Omental fat pad (tissue), 4 donors: ENCODE data around the gene PRM1. TPM values are rescaled to one million over a fixed set of nuclear protein-coding genes. Genes with fewer than 3 reads are reported as not detected.

Source experiments
- ATAC-seq: fragments of 150-250 bp; one replicate; pipeline ENCODE4 v1.9.1; 2016; ENCODE audit warnings: mild to moderate bottlenecking, moderate library complexity; ENCODE audit not compliant: low FRiP score
- DNase-seq: peaks from one replicate; pipeline ENCODE4 v3.0.0-alpha.2; 2019; ENCODE audit warnings: low spot score
- total RNA-seq, 4 donors: library from RNA; depleted of rRNA; stranded (reverse); fragments of >200 nt; gene quantifications; one replicate each; pipeline ENCODE4 v1.1.0, GENCODE V29; 2016
- TF ChIP-seq, protein P1 (sequence below), 3 donors: fragments of 450-650 bp; IDR thresholded peaks; one replicate each; pipeline ENCODE4 v1.5.1; 2016 to 2017; ENCODE audit warnings: antibody characterized with exemption in 3 of 3, mild to moderate bottlenecking in 3 of 3, moderate library complexity in 2 of 3

PRM1 gene
- total RNA-seq, 4 donors from 2014 or later, result not detected

DNA sequence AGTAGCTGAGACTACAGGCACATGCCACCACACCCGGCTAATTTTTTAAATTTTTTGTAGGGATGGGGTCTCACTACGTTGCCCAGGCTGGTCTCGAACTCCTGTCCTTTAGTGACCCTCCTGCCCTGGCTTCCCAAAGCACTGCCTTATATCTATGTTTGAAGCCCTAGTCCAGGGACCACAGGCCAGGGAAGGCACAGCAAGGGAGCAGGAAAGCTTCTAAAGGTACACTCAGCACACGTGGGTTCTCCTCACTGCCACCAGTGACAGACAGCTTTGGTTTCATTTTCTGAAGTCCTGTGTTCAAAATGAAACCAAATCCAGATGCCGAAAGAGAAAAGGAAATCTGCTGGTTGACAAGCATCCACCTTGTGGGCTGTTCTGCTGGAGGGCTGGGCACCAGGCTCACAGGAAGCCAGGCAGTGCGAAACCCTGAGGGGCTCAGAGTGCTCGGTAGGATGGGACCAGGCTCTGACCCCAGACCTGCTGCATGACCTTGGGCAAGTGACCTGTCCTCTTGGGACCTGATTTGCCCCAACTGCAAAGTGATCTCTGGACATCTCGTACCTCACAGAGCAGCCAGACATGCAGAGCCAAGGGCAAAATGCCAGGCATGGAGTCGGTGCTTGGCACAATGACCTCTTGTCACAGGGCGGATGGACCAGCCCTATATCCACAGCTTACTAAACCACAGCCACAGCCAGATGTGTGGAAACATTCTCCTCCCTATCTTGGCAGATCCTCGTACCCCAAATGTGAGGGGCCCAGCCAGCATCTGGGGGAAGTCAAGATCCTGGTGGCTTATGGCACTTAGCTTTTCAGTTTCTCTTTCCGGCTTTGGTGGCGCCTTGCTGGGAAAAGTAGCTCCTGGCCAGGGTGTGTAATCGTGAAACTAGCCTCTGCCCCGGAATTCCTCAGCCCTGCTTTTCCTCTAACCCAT is 22.3 kb downstream of the PRM1 start:
- DNase-seq, result no peak
- TF ChIP-seq, protein P1, sequence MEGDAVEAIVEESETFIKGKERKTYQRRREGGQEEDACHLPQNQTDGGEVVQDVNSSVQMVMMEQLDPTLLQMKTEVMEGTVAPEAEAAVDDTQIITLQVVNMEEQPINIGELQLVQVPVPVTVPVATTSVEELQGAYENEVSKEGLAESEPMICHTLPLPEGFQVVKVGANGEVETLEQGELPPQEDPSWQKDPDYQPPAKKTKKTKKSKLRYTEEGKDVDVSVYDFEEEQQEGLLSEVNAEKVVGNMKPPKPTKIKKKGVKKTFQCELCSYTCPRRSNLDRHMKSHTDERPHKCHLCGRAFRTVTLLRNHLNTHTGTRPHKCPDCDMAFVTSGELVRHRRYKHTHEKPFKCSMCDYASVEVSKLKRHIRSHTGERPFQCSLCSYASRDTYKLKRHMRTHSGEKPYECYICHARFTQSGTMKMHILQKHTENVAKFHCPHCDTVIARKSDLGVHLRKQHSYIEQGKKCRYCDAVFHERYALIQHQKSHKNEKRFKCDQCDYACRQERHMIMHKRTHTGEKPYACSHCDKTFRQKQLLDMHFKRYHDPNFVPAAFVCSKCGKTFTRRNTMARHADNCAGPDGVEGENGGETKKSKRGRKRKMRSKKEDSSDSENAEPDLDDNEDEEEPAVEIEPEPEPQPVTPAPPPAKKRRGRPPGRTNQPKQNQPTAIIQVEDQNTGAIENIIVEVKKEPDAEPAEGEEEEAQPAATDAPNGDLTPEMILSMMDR (IDR thresholded peaks at IDR 0.05), result no peak
- no peak for ATAC-seq

DNA sequence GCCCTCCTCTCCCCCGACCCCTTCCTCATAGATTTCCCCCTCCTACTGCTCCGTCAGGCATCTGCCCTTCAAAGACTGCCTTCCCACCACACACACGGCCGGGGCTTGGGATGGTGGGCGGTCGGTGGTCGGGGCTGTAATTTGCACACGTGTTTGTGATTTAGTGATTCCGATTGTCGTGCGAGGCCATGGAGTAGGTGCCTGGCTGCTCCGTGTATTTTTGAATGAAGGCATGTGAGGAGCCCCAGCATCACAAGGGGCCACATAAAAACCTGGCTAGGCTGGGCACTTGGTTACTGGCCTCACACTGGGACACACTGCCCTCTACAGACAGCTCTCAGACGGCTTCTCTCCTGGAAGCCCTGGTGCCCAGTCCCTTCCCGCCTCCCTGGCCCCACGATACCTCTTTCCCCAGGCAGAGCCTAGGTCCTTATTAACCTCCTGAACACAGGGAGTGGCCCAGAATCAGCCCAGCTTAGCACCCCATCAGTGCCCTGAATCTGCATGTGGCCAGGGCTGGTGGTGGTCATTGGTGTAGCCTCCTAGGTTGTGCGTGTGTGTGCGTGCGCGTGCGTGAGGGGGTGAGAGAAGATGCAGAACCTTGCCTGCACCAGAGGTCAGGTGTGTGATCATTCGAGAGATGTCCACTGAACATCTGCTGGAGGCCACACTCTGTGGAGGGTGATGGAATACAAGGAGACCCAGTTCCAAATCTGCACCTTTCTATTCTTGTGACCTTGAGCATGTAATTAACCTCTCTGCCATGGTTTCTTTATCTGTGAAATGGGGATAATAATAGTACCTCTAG is 23.8 kb downstream of the PRM1 start:
- ATAC-seq, result peak; percentile 49
- no peak for DNase-seq
- TF ChIP-seq, protein P1 (IDR thresholded peaks at IDR 0.05), result no peak

- peak; percentile 8 for ATAC-seq
- TF ChIP-seq, protein P1 (IDR thresholded peaks at IDR 0.05), result no peak
- DNase-seq, result no peak
Measured at GRCh38 chr16:11256661-11257130, 24.4 kb downstream of the PRM1 start.

DNA sequence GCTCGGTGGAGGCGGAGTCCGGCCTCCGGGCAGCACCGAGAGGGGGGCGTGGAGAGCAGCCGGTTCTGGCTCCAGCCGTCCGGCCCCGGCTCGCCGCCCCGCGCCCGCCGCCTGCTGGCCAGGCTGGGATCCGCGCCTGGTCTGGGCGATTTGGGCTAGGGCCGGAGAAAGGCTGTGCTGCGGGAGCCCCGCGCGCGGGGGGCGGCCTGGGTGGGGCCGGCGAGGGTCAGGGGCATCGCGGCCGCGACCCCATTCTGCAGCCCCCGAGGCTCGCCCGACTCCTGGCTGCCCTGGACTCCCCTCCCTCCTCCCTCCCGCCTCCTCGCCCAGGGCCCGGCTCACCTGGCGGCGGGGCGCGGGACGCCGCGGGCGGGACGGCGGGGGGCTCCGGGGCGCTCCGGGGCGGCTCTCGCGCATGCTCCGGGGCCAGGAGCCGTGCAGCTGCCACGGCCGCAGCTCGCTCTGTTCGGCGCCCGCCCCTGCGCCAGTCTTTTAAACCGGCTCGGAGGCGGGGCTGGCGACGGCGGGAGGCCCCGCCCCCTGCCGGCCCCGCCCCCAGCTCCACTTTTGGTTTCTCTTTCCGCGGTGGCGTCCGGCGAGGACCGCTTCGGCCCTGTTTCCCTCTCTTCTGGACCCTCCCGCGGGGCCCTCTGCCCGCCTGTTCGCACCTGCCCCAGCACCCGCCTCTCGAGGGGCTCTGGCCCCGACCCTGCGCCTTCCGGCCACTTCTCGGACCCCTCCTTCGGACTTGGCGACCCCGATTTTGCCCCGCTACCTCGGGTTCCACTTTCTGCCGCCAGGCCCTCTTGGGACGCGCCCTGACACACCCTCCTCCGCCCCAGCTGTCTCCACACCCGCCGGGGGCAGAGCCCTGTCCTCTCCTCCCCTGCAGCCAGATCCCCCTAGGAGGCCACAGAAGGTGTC is 25.1 kb downstream of the PRM1 start, which contains the start of gene SOCS1:
SOCS1 (minus strand) TSS at position 468 of the 924 bp plus-strand sequence. CDS start 726 bp downstream, outside the sequence.
- peak; percentile 55 for DNase-seq
- peak; percentile 87 for ATAC-seq
- TF ChIP-seq, protein P1 (IDR thresholded peaks at IDR 0.05), result peak in 2 of 3 donors; percentile 75 to 91

GRCh38 chr16:11254913-11255736 is 26.0 kb downstream of the PRM1 start:
- peak; percentile 0 for ATAC-seq
- DNase-seq, result no peak

More at GRCh38 chr16:11254913-11255736, 26.0 kb downstream of the PRM1 start:
- TF ChIP-seq, protein P1 (IDR thresholded peaks at IDR 0.05), result no peak
